Subcutaneous adipose tissue (tissue), 4 donors: ENCODE data around the gene RFWD3. TPM values are rescaled to one million over a fixed set of nuclear protein-coding genes. Genes with fewer than 3 reads are reported as not detected.

Experiments used
- CTCF ChIP-seq: fragments of 450-650 bp; IDR thresholded peaks from one replicate; pipeline ENCODE4 v1.5.1; 2016; ENCODE audit warnings: low read depth, mild to moderate bottlenecking, control low read depth, antibody characterized with exemption, moderate library complexity
- total RNA-seq, 4 donors: library from RNA; depleted of rRNA; stranded (reverse); fragments of >200 nt; gene quantifications; one replicate each; pipeline ENCODE4 v1.1.0, GENCODE V29; 2016

Gene RFWD3
- total RNA-seq, 4 donors from 2014 or later = 10.8 to 23.5 (median 14.1) TPM

GRCh38 chr16:74603848-74604247 lies 62.8 kb downstream of the RFWD3 start:
- TF ChIP-seq CTCF = no peak

- TF ChIP-seq CTCF = no peak
Observed at GRCh38 chr16:74601126-74601871, 65.4 kb downstream of the RFWD3 start.

- TF ChIP-seq CTCF = no peak
Observed at GRCh38 chr16:74596586-74596985, 70.1 kb downstream of the RFWD3 start.

- TF ChIP-seq CTCF = no peak
Observed at GRCh38 chr16:74592847-74593246, 73.8 kb downstream of the RFWD3 start.

GRCh38 chr16:74591876-74592650 lies 74.6 kb downstream of the RFWD3 start:
- no peak for TF ChIP-seq CTCF

- TF ChIP-seq CTCF = no peak
Observed at GRCh38 chr16:74586948-74587347, 79.7 kb downstream of the RFWD3 start.

- no peak for TF ChIP-seq CTCF
Observed at GRCh38 chr16:74585846-74586443, 80.7 kb downstream of the RFWD3 start.
